Activated CD4-positive, alpha-beta T cell treated with anti-CD3 and anti-CD28 coated beads for 48 hours (primary cell): ENCODE data around the gene DRG2.

Experiments
- DNase-seq: peaks from one replicate; pipeline ENCODE4 v3.0.0-alpha.2; 2020

DRG2 gene

GRCh38 chr17:18144855-18145254, 57.1 kb downstream of the DRG2 start:
- DNase-seq, result no peak

GRCh38 chr17:18145811-18146210, 58.1 kb downstream of the DRG2 start:
- DNase-seq, result no peak

DNA sequence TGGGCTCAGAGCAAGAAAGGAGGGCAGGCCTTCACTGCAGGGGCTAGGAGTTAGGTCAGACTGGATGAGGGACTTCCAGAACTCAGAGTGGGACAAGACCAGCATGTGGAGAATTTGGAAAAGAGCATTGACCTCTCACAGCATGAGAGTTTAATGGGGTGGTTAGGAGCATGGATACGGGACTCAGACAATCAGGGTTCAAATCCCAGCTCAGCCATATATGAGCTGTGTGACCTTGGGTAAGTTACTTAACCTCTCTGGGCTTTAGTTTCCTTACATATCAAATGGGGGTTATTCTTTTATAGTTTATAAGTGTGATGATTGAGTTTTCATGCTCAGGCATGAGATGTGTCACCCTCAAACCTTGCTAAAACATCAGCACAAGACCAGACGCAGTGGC, 58.5 kb downstream of the DRG2 start:
- DNase-seq, result no peak

- no peak for DNase-seq
Measured at GRCh38 chr17:18146980-18147379, 59.2 kb downstream of the DRG2 start.

DNA sequence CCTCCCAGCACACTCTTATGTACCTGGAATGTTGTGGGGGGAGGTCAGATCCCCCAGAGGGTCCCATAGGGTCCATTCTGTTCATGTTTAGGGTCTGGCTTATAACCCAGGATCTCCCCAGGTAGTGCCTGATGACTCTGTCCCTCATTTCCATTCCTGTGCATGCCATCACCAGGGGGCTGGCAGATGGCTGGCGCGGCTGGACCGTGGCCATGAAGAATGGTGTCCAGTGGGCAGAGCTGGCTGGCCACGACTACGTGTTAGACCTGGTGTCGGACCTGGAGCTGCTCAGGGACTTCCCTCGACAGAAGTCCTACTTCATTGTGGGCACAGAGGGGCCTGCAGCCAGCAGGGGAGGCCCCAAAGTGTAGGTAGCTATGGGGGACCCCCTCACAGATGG, 60.8 kb downstream of the DRG2 start:
- no peak for DNase-seq

DNA sequence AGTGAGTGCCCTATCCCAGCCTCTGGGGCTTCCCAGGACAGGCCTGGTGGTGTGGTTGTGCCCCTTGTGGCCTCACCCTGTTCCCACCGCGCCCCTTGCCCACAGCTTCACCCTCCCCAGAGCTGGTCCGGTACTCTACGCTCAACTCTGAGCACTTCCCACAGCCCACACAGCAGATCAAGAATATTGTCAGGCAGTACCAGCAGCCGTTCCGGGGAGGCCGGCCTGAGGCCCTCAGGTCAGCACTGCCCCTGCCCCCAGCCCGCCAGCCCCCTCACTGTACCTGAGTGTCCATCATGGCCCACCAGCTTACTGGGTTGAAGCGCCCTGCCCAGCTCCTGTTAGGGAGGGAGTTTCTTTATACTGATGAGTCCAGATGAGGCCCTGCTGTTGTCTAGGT, 63.5 kb downstream of the DRG2 start:
- no peak for DNase-seq

DNA sequence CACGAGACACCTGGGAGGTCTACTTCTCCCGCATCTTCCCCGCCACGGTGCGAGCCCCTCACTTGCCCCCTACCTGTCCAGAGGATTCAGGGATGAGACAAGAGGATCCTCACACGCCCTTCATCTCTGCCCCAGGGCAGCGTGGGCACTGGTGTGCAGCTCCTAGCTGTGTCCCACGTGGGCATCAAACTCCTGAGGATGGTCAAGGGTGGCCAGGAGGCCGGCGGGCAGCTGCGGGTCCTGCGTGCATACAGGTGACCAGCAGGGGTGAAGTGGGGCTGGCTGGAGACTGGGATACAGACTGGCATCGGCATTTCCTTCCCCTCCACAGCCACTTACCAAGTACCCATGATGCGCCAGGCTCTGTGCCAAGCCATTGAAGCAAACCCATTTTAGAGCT, 67.4 kb downstream of the DRG2 start:
- no peak for DNase-seq

DNA sequence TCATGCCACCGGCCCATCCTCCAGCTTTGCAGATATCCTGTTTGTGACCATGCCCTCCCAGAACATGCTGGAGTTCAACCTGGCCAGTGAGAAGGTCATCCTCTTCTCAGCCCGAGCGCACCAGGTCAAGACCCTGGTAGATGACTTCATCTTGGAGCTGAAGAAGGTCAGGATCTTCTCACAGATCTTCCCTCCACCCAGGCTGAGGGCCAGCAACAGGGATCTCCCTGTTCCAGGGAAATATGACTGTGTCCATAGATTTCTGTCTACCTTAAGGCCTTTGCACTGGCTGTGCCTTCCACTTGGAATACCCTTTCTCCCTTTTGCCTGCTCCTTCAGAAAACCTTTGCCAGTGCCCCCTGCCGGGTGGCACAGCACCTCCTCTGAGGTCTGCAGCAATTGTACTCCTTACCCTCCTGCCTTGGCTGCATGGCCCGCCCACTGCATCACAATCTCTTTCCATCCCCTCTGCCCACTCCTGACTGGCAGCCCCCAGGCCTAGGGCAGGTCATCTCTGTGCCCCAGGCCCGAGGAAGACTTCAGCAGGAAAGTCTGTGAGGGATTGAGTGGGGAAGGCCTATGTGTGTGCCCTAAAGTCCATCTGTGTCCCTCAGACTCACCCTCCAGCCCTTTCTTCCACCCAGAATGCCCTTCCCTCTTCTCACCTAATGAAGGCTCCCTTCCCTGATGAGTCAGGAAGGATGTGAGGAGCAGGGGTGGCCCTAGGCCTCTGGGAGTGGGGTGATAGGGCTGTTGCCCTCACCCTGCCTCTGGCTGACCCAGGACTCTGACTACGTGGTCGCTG, 68.6 kb downstream of the DRG2 start:
- DNase-seq, result no peak

GRCh38 chr17:18156976-18157280, 69.2 kb downstream of the DRG2 start:
- no peak for DNase-seq
